Limb (tissue), 2 donors: ENCODE results near the gene NDUFA3.

Experiments
- DNase-seq, 2 donors: peaks; one replicate each; pipeline ENCODE4 v3.0.0-alpha.2; 2016; ENCODE audit errors: extremely low spot score in 2 of 2

Gene NDUFA3

GRCh38 chr19:54107876-54108490, 5.3 kb downstream of the NDUFA3 start:
- DNase-seq: no peak

- no peak for DNase-seq
Measured at GRCh38 chr19:54108496-54108895, 5.8 kb downstream of the NDUFA3 start.

GRCh38 chr19:54109651-54110050, 7.0 kb downstream of the NDUFA3 start:
- DNase-seq: no peak

- no peak for DNase-seq
Measured at GRCh38 chr19:54114340-54115108, 11.9 kb downstream of the NDUFA3 start.

GRCh38 chr19:54115109-54116063, 12.7 kb downstream of the NDUFA3 start, which contains the start of the genes PRPF31 and TFPT:
Gene PRPF31, plus strand, starts transcription at chr19:54115754. Its CDS starts 2,525 bp downstream, at chr19:54118279.
Gene TFPT, minus strand, starts transcription at chr19:54115657. Its CDS starts 388 bp downstream, at chr19:54115269.
- DNase-seq: peak; percentile 95 to 99

DNA sequence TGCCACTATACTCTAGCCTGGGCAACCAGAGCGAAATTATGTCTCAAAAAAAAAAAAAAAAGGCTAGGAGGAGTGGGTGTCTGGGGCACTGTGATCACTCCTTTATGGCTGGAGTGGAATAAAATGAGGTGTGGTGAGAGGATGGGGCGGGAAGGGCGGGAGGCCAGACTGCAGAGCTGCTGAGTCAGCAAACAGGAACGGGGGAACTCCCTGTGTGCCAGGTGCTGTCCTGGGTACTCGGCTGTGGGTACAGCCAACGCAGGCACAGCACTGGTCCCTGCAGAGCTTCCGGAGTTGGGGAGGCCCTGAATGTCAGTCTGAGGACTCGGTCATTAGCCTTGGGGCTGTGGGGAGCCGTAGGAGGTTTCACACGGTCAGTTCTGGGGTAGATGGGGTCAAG, 18.6 kb downstream of the NDUFA3 start:
- DNase-seq: no peak

- DNase-seq: no peak
Measured at GRCh38 chr19:54123682-54124081, 21.0 kb downstream of the NDUFA3 start.

- no peak for DNase-seq
Measured at GRCh38 chr19:54124393-54124792, 21.7 kb downstream of the NDUFA3 start.

GRCh38 chr19:54125713-54126112, 23.1 kb downstream of the NDUFA3 start:
- no peak for DNase-seq

- no peak for DNase-seq
Measured at GRCh38 chr19:54127688-54128440, 25.2 kb downstream of the NDUFA3 start.

DNA sequence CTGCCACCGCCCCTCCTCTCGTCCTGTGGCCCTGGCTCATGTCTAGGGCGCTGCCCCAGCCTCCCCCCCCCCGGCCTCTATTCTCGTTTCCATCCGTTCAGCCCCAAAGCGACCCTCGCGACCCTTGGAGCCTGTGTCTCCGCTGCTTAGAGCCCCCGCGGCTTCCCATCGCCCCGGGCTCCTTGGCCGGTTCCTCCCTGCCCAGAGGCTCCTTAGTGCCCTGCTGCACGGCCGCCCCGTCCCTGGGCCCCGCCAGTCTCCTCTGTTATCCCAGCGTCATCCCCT, 25.7 kb downstream of the NDUFA3 start:
- no peak for DNase-seq

DNA sequence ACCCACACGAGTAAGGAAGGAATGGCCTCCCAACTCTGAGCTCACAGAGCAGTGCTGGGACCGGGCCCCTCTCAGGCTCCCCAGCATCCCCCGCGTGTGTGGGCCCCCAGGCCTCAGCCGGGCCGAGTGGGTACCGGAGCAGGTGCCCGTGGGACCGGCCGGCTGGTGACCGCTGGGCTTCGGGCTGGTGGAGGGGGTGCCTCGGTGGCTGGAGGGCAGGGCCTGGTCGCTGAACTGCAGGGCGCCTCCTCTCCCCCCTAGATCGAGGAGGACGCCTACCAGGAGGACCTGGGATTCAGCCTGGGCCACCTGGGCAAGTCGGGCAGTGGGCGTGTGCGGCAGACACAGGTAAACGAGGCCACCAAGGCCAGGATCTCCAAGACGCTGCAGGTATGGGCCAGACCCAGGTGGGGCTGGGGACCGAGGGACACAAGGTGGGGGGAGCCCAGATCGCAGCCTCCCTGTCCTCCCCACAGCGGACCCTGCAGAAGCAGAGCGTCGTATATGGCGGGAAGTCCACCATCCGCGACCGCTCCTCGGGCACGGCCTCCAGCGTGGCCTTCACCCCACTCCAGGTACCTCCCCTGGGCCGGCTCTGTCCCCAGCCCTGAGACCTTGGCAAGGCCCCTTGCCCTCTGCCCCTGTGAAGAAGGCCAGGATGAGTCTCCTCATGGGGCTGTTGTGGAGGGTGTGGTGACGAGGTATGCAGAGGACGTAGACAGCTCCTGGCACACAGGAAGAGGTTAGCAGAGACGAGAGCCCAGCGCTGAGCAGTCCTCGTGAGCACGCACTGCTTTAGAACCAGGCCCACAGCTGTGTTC, 26.4 kb downstream of the NDUFA3 start:
- no peak for DNase-seq

GRCh38 chr19:54129617-54129996, 27.0 kb downstream of the NDUFA3 start:
- no peak for DNase-seq

GRCh38 chr19:54133312-54133956, 30.8 kb downstream of the NDUFA3 start:
- DNase-seq: peak; percentile 33 to 71

GRCh38 chr19:54133957-54134590, 31.4 kb downstream of the NDUFA3 start:
- DNase-seq: no peak

DNA sequence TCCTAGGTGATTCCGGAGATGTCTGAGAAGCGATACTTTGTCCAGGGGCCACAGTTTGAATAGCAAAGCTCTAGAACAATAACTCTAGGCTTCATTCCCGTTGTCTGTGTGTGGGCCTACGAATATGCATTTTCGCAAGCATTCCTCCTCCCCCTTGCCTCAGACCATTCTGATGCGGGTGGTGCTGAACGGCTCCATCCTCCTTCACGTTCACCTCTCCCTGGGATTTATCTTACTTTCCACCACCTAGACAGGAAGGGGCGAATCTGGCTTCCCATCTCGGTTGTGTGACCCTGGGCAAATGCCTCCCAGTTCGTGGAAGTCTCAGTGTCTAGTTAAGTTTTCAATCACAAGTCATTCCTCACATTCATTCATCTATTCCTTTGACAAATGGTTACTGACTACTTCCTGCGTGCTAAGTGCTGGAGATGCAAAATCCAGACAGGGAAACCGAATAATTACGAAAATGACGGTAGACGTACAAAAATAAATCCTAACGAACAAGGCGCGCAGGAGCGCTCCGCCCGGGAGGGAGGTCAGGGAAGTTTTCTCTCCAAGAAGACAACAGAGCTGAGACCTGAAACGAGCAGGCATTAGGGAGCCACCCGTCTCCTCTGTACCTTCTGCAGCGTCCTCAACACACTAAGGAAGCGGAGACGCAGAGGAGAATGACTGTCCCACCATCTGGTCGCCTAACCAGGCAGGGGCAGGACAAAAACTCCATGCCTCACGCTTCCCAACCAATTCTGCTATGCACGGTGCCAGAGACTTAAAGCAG, 33.6 kb downstream of the NDUFA3 start:
- no peak for DNase-seq

- DNase-seq: peak; percentile 99 to 100
Measured at GRCh38 chr19:54136864-54137698, 34.4 kb downstream of the NDUFA3 start.
